GM19328 (cell line): ENCODE measurements around the gene CASZ1.

Source experiments
- ATAC-seq: cut with Tn5 transposase; IDR thresholded peaks from one replicate; pipeline ENCODE4 v1.9.1; 2021; ENCODE audit warnings: mild to moderate bottlenecking, moderate library complexity; ENCODE audit not compliant: unreplicated experiment

The CASZ1 gene

DNA sequence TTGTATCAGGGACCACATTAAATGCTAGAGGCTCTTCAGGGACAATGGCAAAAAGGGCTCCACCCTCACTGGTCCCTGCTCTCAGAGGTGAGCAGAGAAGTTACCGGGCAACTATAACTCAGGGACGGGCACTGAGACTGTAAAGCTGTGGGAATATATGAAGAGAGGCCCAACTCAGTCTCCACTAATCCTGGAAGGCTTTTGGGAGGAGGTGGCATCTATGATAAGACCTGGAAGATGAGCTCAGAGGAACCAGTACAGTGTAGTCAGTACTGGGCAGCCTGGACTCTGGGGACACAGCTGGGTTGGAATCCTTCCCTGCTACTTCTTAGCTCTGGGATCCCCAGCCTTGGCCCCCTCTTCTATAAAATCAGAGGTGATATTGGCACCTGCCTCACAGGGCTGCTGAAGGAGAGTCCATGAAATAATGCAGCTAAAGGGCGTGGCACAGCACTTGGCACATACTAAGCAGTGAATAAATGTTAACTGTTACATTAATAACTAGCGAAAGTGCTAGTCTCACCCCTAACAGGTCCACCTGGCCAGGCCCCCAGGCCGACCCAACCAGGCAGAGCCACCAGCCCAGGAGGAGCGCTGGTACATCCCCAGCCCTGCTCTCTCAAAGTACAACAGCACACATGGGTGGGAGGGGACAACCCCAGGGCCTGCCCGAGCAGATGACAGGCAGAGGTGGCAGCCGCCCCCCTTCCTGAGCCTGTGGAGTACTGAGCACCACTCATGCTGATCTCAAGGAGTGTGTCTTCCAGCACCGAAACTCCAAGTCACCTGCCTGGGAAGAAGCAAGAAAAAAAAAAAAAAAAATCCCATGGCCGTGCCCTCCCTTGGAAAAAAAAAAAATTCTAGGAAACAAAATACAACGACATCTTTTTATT is 62.7 kb downstream of the CASZ1 start:
- ATAC-seq: no peak

DNA sequence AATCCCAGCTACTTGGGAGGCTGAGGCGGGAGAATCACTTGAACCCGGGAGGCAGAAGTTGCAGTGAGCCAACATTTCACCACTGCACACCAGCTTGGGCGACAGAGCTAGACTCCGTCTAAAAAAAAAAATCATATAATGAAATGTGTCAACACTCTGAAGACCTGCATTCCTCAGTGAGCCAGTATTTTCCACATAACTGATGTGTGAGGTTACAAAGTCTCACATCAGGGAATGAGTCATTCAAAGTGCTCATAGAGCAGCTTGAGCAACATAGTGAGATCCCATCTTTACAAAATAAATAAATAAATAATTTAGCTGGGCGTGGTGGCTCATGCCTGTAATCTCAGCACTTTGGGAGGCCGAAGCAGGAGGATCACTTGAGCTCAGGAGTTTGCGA is 65.5 kb downstream of the CASZ1 start:
- ATAC-seq: no peak

DNA sequence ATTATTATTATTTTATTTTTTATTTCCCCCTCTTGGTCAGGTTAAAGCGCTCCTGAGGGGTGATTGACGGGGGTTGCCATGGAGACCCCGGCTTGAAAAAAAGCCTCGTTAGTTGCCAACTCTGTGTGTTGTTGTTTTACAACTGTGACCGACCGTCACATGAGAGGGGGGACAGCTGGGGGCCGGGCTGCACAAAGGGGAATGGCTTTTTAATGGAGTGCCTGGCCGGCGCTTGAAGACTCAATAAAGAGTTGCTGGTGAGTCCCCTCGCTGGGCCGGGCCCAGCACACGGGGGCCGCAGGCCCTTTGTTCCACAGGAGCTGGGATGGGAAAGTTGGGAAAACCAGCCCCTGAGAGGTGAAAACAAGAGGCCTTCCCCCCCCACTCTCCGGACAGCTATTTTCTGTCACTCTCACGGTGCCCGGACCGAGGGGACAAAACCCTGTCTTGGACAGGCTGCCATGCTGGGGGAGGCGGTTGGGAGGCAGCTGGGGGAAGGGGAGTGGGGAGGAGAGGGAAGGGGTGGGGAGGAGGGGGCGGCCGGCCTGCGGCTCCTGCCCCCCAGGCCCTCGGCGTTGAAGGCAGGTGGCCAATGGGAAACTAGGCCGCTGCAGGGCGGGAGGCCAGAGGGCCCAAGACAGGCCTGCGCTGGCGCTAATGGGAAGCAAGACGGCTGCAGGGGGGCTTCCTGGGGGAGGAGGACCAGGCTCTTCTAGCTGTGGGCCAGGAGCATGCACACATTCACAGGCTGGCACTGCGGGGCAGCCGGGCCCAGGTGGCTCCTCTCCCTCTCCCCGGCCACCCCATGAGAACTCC is 67.6 kb downstream of the CASZ1 start:
- no peak for ATAC-seq

GRCh38 chr1:10727751-10728232 is 68.7 kb downstream of the CASZ1 start:
- no peak for ATAC-seq

GRCh38 chr1:10726355-10726754 is 70.1 kb downstream of the CASZ1 start:
- no peak for ATAC-seq

DNA sequence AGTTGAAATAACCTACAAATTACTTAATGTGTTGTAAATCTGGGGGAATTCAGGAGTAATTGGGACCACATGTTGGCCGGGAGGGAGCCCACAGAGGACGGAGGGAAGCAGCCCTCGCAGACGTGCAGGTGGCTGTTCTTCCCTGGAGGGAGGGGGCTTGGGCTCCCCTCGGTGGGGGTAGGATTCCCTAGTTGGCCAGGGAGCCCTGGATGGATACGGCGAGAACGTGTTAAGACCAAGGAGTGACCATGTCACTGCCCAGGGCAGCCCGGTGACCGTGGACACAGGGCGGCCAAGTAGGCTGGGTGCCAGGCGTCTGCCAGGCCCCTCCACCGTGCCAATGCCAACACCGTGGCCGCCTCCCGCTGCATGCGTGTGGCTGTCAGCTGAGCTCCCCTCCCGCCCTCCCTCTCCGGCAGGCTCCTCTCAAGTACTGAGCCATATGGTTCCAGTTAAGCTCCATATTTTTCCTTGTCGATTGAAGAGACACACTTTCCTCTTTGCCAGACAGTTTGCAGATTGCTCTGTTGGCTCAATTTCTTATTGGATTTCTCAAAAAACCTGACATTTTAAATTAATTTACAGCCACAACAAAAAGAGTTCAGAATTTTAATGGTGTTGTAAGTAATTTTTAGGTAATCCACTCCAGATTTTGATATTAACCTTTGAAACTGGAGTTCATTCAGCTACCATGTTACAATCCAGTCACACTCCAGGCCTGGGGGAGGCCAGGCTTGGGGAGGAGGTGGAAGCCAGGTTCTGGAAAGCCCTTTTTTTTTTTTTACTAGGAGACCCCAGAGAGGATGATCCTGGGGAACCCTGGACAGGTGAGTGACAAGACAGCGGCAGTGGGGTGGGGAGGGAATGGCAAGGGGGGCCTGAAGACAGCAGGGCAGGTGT is 71.2 kb downstream of the CASZ1 start:
- ATAC-seq: no peak

DNA sequence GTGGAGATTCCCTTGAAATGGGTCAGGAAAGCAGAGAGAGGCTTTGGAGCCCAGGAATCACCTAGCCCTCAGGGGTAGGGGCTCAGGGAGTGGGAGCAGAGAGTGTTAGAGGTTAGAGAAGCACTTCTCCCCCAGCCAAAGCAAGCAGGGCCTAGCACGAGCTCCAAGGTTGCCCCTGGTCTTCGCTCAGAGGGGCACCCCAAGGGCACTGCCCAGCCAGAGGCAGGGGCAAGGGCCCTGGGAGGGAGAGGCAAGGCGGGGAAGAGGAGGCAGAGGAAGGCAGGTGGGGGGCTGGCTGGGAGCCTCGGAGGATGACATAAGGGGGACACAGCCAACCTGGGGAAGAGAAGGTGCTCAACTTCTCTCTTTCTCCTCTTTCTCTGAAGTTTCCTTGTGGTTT is 71.9 kb downstream of the CASZ1 start:
- no peak for ATAC-seq

DNA sequence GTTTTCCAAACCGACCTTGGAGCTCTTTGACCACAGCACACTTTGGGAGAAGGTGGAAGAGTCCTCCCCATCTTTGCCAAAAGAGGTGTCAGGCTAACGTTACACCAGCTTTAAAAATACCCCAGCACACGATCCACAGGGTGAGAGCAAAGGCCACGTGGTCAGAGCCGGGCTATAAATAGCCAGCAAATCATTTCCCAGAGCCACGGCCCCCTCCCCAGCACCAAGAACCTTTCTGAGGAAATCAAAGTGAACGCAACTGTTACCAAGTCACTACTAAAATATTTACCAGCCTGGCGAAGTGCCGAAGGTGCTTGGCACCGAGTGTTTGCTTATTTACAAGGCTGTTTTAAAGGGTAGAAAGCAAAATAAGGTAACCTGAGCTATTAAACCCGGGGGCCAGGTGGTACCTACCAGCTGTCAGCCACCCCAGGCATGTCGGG is 72.4 kb downstream of the CASZ1 start:
- ATAC-seq: no peak

DNA sequence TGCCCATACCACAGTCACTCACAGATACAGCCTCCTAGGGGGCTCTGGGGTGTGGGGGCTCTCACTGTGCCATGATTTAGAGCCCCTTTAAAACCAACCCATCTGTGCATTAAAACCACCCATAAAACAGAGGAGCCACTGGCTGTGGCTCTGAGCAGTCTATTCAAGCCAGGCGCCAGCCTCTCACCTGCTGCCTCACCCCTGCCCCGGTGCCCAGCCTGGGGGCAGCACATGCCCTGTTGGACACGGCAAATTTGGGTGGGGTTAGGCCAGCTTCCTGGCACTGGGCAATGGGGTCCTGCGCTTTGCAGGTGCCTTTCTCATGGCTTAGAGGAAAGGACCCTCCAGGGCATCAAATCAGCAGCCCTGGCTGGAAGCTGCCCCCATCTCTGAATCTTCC is 73.1 kb downstream of the CASZ1 start:
- ATAC-seq: no peak

GRCh38 chr1:10722803-10723202 is 73.6 kb downstream of the CASZ1 start:
- ATAC-seq: no peak

DNA sequence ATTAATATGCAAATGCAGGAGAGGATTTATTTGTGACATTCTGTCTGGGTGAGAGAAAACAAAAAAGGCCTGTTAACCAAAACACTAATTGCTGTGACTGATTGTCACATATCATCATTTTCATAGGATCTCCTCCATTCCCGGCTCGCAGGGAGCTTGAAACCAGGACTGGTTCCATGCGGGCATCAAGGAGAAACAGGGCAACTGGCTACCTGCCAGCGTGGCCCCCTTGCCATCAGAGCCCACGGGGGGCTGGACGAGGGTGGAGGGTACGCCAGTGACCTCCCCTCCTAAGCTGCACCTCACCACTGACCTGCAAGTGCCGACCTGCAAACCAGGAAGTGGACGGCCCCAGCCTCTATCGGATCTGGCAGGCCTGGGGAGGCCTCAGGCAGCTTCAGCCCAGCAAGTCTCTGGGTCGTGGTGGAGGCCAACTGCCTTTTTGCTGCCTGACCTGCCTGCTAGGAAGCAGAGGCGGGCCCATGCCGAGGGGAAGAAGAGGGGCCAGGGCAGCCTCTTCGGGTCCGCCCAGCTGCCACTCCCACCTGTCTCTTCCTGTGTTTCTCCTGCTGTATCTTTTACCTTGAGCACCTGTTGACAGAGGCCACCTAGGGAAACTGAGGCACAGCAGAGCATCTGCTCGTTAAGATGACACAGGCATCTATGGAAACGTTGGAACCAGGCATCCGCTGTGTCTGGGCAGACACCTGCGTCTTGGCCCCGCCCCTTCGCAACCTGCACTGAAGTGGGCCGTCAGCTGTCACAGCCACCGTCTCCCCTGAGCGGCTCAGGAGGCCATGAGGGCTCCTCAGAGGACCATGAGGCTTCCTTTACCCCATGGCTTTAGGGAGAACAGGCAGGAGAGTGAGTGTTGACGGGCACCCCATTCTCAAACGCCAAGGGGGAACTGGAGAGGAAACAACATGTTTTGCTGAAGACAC is 74.8 kb downstream of the CASZ1 start:
- ATAC-seq: no peak

DNA sequence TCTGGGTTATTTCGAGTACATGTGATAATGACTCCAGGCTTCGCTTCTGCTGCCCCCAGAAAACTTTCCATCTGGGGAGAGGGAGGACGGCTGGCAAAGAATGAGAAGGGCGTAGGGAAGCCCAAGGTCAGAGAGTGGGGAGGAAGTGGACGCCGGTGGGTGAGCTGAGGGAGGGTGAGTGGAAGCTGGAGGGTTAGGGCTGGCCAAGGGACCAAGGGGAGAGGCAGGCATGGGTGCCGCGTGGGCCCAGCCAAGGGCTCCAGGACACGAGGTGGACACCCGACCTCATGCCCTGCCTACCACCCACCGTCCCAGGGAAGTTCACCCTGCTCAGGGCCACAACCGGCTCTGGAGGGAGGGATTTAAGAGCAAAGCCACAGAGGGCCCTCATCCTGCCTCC is 75.8 kb downstream of the CASZ1 start:
- no peak for ATAC-seq

DNA sequence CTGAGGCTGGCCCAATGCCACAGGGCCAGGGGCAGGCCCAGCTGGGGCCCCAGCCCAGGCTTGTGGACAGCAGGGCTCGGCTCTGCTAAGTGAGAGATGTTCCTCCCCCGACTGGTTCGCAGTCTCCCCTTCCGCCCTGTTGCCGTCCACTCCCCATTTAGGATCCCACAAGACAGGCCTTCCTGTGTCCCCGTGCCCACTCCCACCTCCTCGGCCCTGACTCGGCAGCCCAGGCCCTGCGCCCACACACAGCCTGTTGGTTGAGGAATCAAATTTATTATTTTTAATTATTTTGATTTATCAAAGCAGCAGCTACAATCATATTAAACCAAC is 78.4 kb downstream of the CASZ1 start:
- ATAC-seq: no peak

- ATAC-seq: no peak
These were observed 79.0 kb downstream of the CASZ1 start for GRCh38 chr1:10717296-10718082.

DNA sequence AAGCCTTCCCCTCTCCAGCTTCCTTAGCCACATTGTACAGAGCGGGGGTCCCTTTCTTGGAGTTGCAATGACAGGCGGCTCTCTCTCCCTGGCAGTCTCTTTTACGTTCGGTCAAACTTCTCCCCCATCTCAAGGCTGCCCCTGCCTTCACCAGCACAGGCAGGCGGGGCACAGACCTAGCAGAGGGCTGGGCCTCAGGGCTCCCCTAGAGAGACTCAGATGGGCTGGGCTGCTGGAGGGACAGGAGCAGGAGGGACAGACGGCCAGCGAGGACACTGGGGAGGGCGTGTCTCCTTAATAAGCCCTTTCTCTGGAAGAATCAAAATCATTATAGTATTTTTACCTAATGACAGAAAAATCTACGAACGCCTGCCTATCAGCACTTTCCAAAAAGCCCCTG is 79.6 kb downstream of the CASZ1 start:
- ATAC-seq: no peak

GRCh38 chr1:10714337-10715114 is 81.9 kb downstream of the CASZ1 start:
- ATAC-seq: no peak

DNA sequence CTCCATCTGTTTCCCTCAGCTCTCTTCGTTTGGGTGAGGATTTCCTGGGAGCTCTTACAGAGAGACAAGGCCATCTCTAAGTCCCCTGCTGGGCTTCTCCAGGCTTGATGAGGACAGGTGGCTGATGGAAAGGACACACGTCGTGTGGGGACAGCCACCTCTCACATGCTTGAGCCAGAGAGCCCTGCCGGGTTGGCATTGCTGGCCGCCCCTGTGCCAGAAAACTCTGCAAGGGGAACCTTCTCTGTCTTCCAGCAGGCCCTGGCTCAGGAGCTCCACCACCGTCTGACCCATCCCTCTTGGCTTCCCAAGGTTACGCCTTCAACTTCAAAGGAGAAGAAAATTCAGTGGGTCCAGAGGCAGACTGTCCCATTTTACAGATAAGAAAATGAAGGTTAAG is 82.8 kb downstream of the CASZ1 start:
- ATAC-seq: no peak
